ENCODE results near the gene FAM170A. TPM values are rescaled to one million over a fixed set of nuclear protein-coding genes. Genes with fewer than 3 reads are reported as not detected.

The FAM170A gene
- total RNA-seq, 2 experiments from 2014 or later: not detected

- Mint-ChIP-seq H3K4me1 (ENCODE audit: low read depth) (no peaks in the 10 kb centered on the region), H3K4me3 (no peak overlapping the region), H3K36me3 (ENCODE audit: low read depth) (no peaks in the 10 kb centered on the region), H3K27me3 (ENCODE audit: low read depth) (no peaks in the 10 kb centered on the region), H3K9me3 (ENCODE audit: insufficient read depth) (no peaks in the 10 kb centered on the region), H3K27ac (no peak overlapping the region)
- POLR2A ChIA-PET: no interaction called here
- CTCF ChIA-PET: no interaction called here
- ATAC-seq (no peak), DNase-seq (no peak)
Observed at GRCh38 chr5:119656023-119656422, 26.7 kb downstream of the FAM170A start.

- no peaks in the 10 kb centered on the region for H3K36me3 Mint-ChIP-seq (ENCODE audit: low read depth)
- ATAC-seq (no peak), DNase-seq (no peak)
Observed at GRCh38 chr5:119666542-119666941, 37.2 kb downstream of the FAM170A start.

GRCh38 chr5:119678351-119679028 is 49.1 kb downstream of the FAM170A start:
- Mint-ChIP-seq H3K36me3 (ENCODE audit: low read depth) (no peaks in the 10 kb centered on the region), H3K4me3 (no peak overlapping the region), H3K27me3 (ENCODE audit: low read depth) (no peaks in the 10 kb centered on the region), H3K9me3 (ENCODE audit: insufficient read depth) (no peaks in the 10 kb centered on the region), H3K4me1 (ENCODE audit: low read depth) (no peaks in the 10 kb centered on the region), H3K27ac (no peak overlapping the region)
- ATAC-seq: no peak
- no peak for DNase-seq
- ChIA-PET POLR2A (no interaction called here), CTCF (no interaction called here)

More at GRCh38 chr5:119666542-119666941, 37.2 kb downstream of the FAM170A start:
- Mint-ChIP-seq H3K4me1 (ENCODE audit: low read depth) (no peaks in the 10 kb centered on the region), H3K27me3 (ENCODE audit: low read depth) (no peaks in the 10 kb centered on the region), H3K9me3 (ENCODE audit: insufficient read depth) (no peaks in the 10 kb centered on the region), H3K27ac (no peak overlapping the region), H3K4me3 (no peak overlapping the region)
- ChIA-PET CTCF (no interaction called here), POLR2A (no interaction called here)

GRCh38 chr5:119680080-119680479 is 50.7 kb downstream of the FAM170A start:
- ChIA-PET CTCF (no interaction called here), POLR2A (no interaction called here)
- DNase-seq: no peak
- Mint-ChIP-seq H3K9me3 (ENCODE audit: insufficient read depth) (no peaks in the 10 kb centered on the region), H3K27ac (no peak overlapping the region), H3K4me1 (ENCODE audit: low read depth) (no peaks in the 10 kb centered on the region), H3K27me3 (ENCODE audit: low read depth) (no peaks in the 10 kb centered on the region), H3K36me3 (ENCODE audit: low read depth) (no peaks in the 10 kb centered on the region), H3K4me3 (no peak overlapping the region)
- ATAC-seq: no peak

- ATAC-seq (no peak), DNase-seq (no peak)
- H3K9me3 Mint-ChIP-seq (ENCODE audit: insufficient read depth): no peaks in the 10 kb centered on the region
- CTCF ChIA-PET: no interaction called here
- POLR2A ChIA-PET: no interaction called here
- no peaks in the 10 kb centered on the region for H3K27me3 Mint-ChIP-seq (ENCODE audit: low read depth)
- H3K27ac Mint-ChIP-seq: no peak overlapping the region
- no peaks in the 10 kb centered on the region for H3K4me1 Mint-ChIP-seq (ENCODE audit: low read depth)
- H3K4me3 Mint-ChIP-seq: no peak overlapping the region
- no peaks in the 10 kb centered on the region for H3K36me3 Mint-ChIP-seq (ENCODE audit: low read depth)
Observed at GRCh38 chr5:119681734-119682133, 52.4 kb downstream of the FAM170A start.

GRCh38 chr5:119682372-119682771 is 53.0 kb downstream of the FAM170A start:
- DNase-seq: no peak
- CTCF ChIA-PET: no interaction called here
- Mint-ChIP-seq H3K9me3 (ENCODE audit: insufficient read depth) (no peaks in the 10 kb centered on the region), H3K36me3 (ENCODE audit: low read depth) (no peaks in the 10 kb centered on the region), H3K4me1 (ENCODE audit: low read depth) (no peaks in the 10 kb centered on the region), H3K27me3 (ENCODE audit: low read depth) (no peaks in the 10 kb centered on the region), H3K27ac (no peak overlapping the region), H3K4me3 (no peak overlapping the region)
- POLR2A ChIA-PET: no interaction called here
- ATAC-seq: no peak

Other genes with a start within 250 kb of the FAM170A start
- 10 to 100 TPM; 68.9 to 78.9 TPM for gene HSD17B4, start 177.1 kb upstream of the FAM170A start, total RNA-seq

Measured in activated CD8-positive, alpha-beta T cell treated with anti-CD3 and anti-CD28 coated beads, Interleukin-2, amount 10 ng/mL, durations not matched to agents 7 days and 5 days (primary cell).